Karpas-422 (cell line): ENCODE measurements around the gene SLC1A3. TPM values are rescaled to one million over a fixed set of nuclear protein-coding genes. Genes with fewer than 3 reads are reported as not detected.

ENCODE experiments used
- DNase-seq: peaks from one replicate; pipeline ENCODE4 v3.0.0-alpha.2; 2015
- H2AFZ ChIP-seq: fragments of 200-600 bp; sonication (generic); 2 replicates; pipeline ENCODE4 v1.6.1; 2014; ENCODE audit warnings: antibody characterized with exemption, low read length, mixed read lengths
- H3K27ac ChIP-seq: fragments of 200-600 bp; sonication (generic); 2 replicates; pipeline ENCODE4 v1.5.1; 2014; ENCODE audit warnings: mild to moderate bottlenecking, low read length, moderate library complexity
- H3K27me3 ChIP-seq: fragments of 200-600 bp; sonication (generic); 2 replicates; pipeline ENCODE4 v1.6.1; 2014; ENCODE audit warnings: low read length, mixed read lengths
- H3K36me3 ChIP-seq: fragments of 200-600 bp; sonication (generic); 2 replicates; pipeline ENCODE4 v1.6.1; 2014; ENCODE audit warnings: low read length, mixed read lengths; ENCODE audit not compliant: insufficient read depth
- H3K4me1 ChIP-seq: fragments of 200-600 bp; sonication (generic); 2 replicates; pipeline ENCODE4 v1.6.1; 2014; ENCODE audit warnings: mild to moderate bottlenecking, low read length, mixed read lengths
- H3K4me2 ChIP-seq: fragments of 200-600 bp; sonication (generic); 2 replicates; pipeline ENCODE4 v1.6.1; 2014; ENCODE audit warnings: low read length, low read depth, mild to moderate bottlenecking; ENCODE audit not compliant: poor library complexity, severe bottlenecking
- H3K4me3 ChIP-seq: fragments of 200-600 bp; sonication (generic); 2 replicates; pipeline ENCODE4 v1.5.1; 2014; ENCODE audit warnings: mild to moderate bottlenecking, antibody characterized with exemption, low read length, mixed read lengths
- H3K79me2 ChIP-seq: fragments of 200-600 bp; sonication (generic); 2 replicates; pipeline ENCODE4 v1.6.1; 2014; ENCODE audit warnings: mild to moderate bottlenecking, low read length, mixed read lengths
- H3K9ac ChIP-seq: fragments of 200-600 bp; sonication (generic); 2 replicates; pipeline ENCODE4 v1.6.0; 2014; ENCODE audit warnings: low read length
- H3K9me2 ChIP-seq: fragments of 200-600 bp; sonication (generic), shearing (Covaris generic); replicated peaks from 2 replicates; pipeline ENCODE4 v1.6.0; 2014; ENCODE audit warnings: mild to moderate bottlenecking, low read length, moderate library complexity; ENCODE audit not compliant: insufficient read depth
- H3K9me3 ChIP-seq: fragments of 300-700, 200-600 bp; sonication (generic); 2 replicates; pipeline ENCODE4 v1.6.1; 2014; ENCODE audit warnings: low read length, mixed read lengths
- H4K20me1 ChIP-seq: fragments of 200-600 bp; sonication (generic); 2 replicates; pipeline ENCODE4 v1.6.1; 2014; ENCODE audit warnings: mild to moderate bottlenecking, antibody characterized with exemption, low read length, low read depth; ENCODE audit not compliant: insufficient read depth
- total RNA-seq: library from RNA; depleted of rRNA; stranded (reverse); fragments of >200 nt; shearing (Covaris generic); gene quantifications from 2 replicates; pipeline ENCODE4 v1.2.3, GENCODE V29; 2014; ENCODE audit warnings: low replicate concordance

The SLC1A3 gene
- total RNA-seq, 1 experiment from 2014 or later: not detected

GRCh38 chr5:36606036-36606427, 374 bp upstream of the SLC1A3 start:
- Histone ChIP-seq H3K4me3 (peak overlapping the region; percentile 53; the same call in 1 of the 2 replicates), H3K27ac (no peak overlapping the region), H4K20me1 (no peaks in the 10 kb centered on the region), H3K4me2 (peak overlapping the region; percentile 70), H3K36me3 (no peaks in the 10 kb centered on the region), H3K9ac (no peak overlapping the region), H3K27me3 (no peaks in the 10 kb centered on the region), H2AFZ (peak overlapping the region; percentile 91; the same call in 1 of the 2 replicates), H3K9me3 (no peaks in the 10 kb centered on the region), H3K9me2 (no peaks in the 10 kb centered on the region), H3K4me1 (peaks cover 9% of the 10 kb centered on the region), H3K79me2 (no peaks in the 10 kb centered on the region)
- DNase-seq: no peak

GRCh38 chr5:36607114-36607571, 737 bp downstream of the SLC1A3 start:
- H3K4me3 ChIP-seq: 0 out of 2 replicates have a peak overlapping the region, but pooled peaks have one; percentile 53
- 0 out of 2 replicates have a peak overlapping the region, but pooled peaks have one; percentile 31 for H3K9ac ChIP-seq
- no peaks in the 10 kb centered on the region for H3K36me3 ChIP-seq
- no peak for DNase-seq
- H3K4me1 ChIP-seq: peaks cover 9% of the 10 kb centered on the region
- H3K9me3 ChIP-seq: no peaks in the 10 kb centered on the region
- H3K9me2 ChIP-seq: no peaks in the 10 kb centered on the region
- peak overlapping the region; percentile 70 for H3K4me2 ChIP-seq
- H3K27ac ChIP-seq: no peak overlapping the region
- H3K79me2 ChIP-seq: no peaks in the 10 kb centered on the region
- H4K20me1 ChIP-seq: no peaks in the 10 kb centered on the region
- H2AFZ ChIP-seq: peak overlapping the region; percentile 91; the same call in 1 of the 2 replicates
- no peaks in the 10 kb centered on the region for H3K27me3 ChIP-seq

GRCh38 chr5:36607838-36608783, 1.7 kb downstream of the SLC1A3 start:
- H3K9me3 ChIP-seq: no peaks in the 10 kb centered on the region
- H4K20me1 ChIP-seq: no peaks in the 10 kb centered on the region
- no peaks in the 10 kb centered on the region for H3K79me2 ChIP-seq
- H2AFZ ChIP-seq: no peak overlapping the region
- H3K27ac ChIP-seq: no peak overlapping the region
- no peaks in the 10 kb centered on the region for H3K9me2 ChIP-seq
- H3K9ac ChIP-seq: no peak overlapping the region
- no peaks in the 10 kb centered on the region for H3K36me3 ChIP-seq
- no peak overlapping the region for H3K4me2 ChIP-seq
- H3K4me1 ChIP-seq: peaks cover 9% of the 10 kb centered on the region
- DNase-seq: no peak
- no peaks in the 10 kb centered on the region; the same call in 1 of the 2 replicates for H3K27me3 ChIP-seq
- no peak overlapping the region for H3K4me3 ChIP-seq

GRCh38 chr5:36610621-36611020, 4.2 kb downstream of the SLC1A3 start:
- Histone ChIP-seq H3K79me2 (no peaks in the 10 kb centered on the region), H3K27me3 (no peaks in the 10 kb centered on the region; the same call in 1 of the 2 replicates), H3K9me2 (no peaks in the 10 kb centered on the region)

GRCh38 chr5:36611520-36612274, 5.3 kb downstream of the SLC1A3 start:
- H3K79me2 ChIP-seq: no peaks in the 10 kb centered on the region
- no peak overlapping the region for H3K4me3 ChIP-seq
- no peaks in the 10 kb centered on the region for H3K36me3 ChIP-seq
- H3K27me3 ChIP-seq: no peaks in the 10 kb centered on the region; the same call in 1 of the 2 replicates
- no peak overlapping the region for H3K4me2 ChIP-seq
- no peaks in the 10 kb centered on the region for H3K9me2 ChIP-seq
- no peak for DNase-seq
- no peak overlapping the region for H3K9ac ChIP-seq
- H4K20me1 ChIP-seq: no peaks in the 10 kb centered on the region
- no peak overlapping the region for H2AFZ ChIP-seq
- H3K4me1 ChIP-seq: peaks cover 1% of the 10 kb centered on the region
- H3K9me3 ChIP-seq: no peaks in the 10 kb centered on the region
- H3K27ac ChIP-seq: no peak overlapping the region

More at GRCh38 chr5:36610621-36611020, 4.2 kb downstream of the SLC1A3 start:
- Histone ChIP-seq H3K9me3 (no peaks in the 10 kb centered on the region), H3K4me3 (no peak overlapping the region), H2AFZ (no peak overlapping the region), H3K4me1 (peaks cover 9% of the 10 kb centered on the region), H3K9ac (no peak overlapping the region), H3K36me3 (no peaks in the 10 kb centered on the region), H3K27ac (no peak overlapping the region), H4K20me1 (no peaks in the 10 kb centered on the region), H3K4me2 (no peak overlapping the region)
- DNase-seq: no peak

- no peak for DNase-seq
- Histone ChIP-seq H2AFZ (no peak overlapping the region), H3K9ac (no peak overlapping the region), H3K4me3 (no peak overlapping the region), H3K4me1 (no peaks in the 10 kb centered on the region), H3K9me3 (no peaks in the 10 kb centered on the region), H3K79me2 (no peaks in the 10 kb centered on the region), H3K27ac (no peak overlapping the region), H3K27me3 (no peaks in the 10 kb centered on the region; the same call in 1 of the 2 replicates), H4K20me1 (no peaks in the 10 kb centered on the region), H3K9me2 (no peaks in the 10 kb centered on the region), H3K36me3 (no peaks in the 10 kb centered on the region), H3K4me2 (no peak overlapping the region)
These were observed 6.8 kb downstream of the SLC1A3 start for GRCh38 chr5:36613241-36613640.

GRCh38 chr5:36613771-36614656, 7.6 kb downstream of the SLC1A3 start:
- no peaks in the 10 kb centered on the region for H4K20me1 ChIP-seq
- no peak for DNase-seq
- no peaks in the 10 kb centered on the region for H3K9me3 ChIP-seq

More at GRCh38 chr5:36613771-36614656, 7.6 kb downstream of the SLC1A3 start:
- Histone ChIP-seq H3K27me3 (no peaks in the 10 kb centered on the region; the same call in 1 of the 2 replicates), H3K9ac (no peak overlapping the region), H3K27ac (no peak overlapping the region), H3K4me2 (no peak overlapping the region), H2AFZ (no peak overlapping the region), H3K4me1 (no peaks in the 10 kb centered on the region), H3K36me3 (no peaks in the 10 kb centered on the region), H3K4me3 (no peak overlapping the region), H3K79me2 (no peaks in the 10 kb centered on the region), H3K9me2 (no peaks in the 10 kb centered on the region)
